Esophagus muscularis mucosa (tissue), 4 donors: ENCODE data around the gene IP6K3. TPM values are rescaled to one million over a fixed set of nuclear protein-coding genes. Genes with fewer than 3 reads are reported as not detected.

Experiments used
- DNase-seq: peaks from one replicate; pipeline ENCODE4 v3.0.0-alpha.2; 2017; ENCODE audit errors: extremely low spot score
- H3K27ac ChIP-seq, 4 donors: fragments of 200-600 bp; sonication (generic); replicated peaks in 1 of 4; 1 replicate in 3 of 4; 2 replicates in 1 of 4; pipeline ENCODE4 v1.5.1; 2016 to 2019; ENCODE audit warnings: mild to moderate bottlenecking in 1 of 4
- H3K27me3 ChIP-seq, 4 donors: fragments of 200-600 bp; sonication (generic); one replicate each; pipeline versions ENCODE4 v1.5.1 to v1.6.0; 2016 to 2019
- H3K36me3 ChIP-seq, 4 donors: fragments of 200-600 bp; sonication (generic); one replicate each; pipeline ENCODE4 v1.5.1; 2016 to 2019
- H3K4me1 ChIP-seq, 4 donors: fragments of 200-600 bp; sonication (generic); one replicate each; pipeline ENCODE4 v1.5.1; 2016 to 2019
- H3K4me3 ChIP-seq, 4 donors: fragments of 200-600 bp; sonication (generic); 1 replicate in 2 of 4; 2 replicates in 2 of 4; pipeline ENCODE4 v1.5.1; 2016 to 2019; ENCODE audit warnings: mild to moderate bottlenecking in 4 of 4, moderate library complexity in 1 of 4
- H3K9me3 ChIP-seq, 4 donors: fragments of 200-600 bp; sonication (generic); 1 replicate in 3 of 4; 2 replicates in 1 of 4; pipeline ENCODE4 v1.5.1; 2016 to 2019
- EP300 ChIP-seq: sonication (generic); formaldehyde crosslinking; IDR thresholded peaks from one replicate; pipeline ENCODE4 v1.6.1; 2017; ENCODE audit warnings: antibody characterized with exemption
- POLR2A ChIP-seq: fragments of 450-650 bp; IDR thresholded peaks from one replicate; pipeline ENCODE4 v1.6.1; 2017; ENCODE audit warnings: antibody characterized with exemption, moderate library complexity, mild to moderate bottlenecking, low read depth
- POLR2AphosphoS5 ChIP-seq, 2 donors: sonication (generic); formaldehyde crosslinking; IDR thresholded peaks; one replicate each; pipeline ENCODE4 v1.6.1; 2017; ENCODE audit warnings: antibody characterized with exemption in 2 of 2
- WGBS: methylation state at CpG from one replicate; pipeline ENCODE4 v1.1.5; 2018; 5-methylcytosine and 5-hydroxymethylcytosine counted together
- intact Hi-C: fragments of 100-400 bp; cut with DNase I; formaldehyde crosslinking; loops from one replicate; pipeline ENCODE4 v1.15.1; 2023
- total RNA-seq, 4 donors: library from RNA; depleted of rRNA; stranded (reverse); fragments of >200 nt; gene quantifications; one replicate each; pipeline versions ENCODE4 v1.1.0 to v1.2.1, GENCODE V29; 2016
- TF ChIP-seq, protein P1 (sequence below), 3 experiments: fragments of 200-600 bp in 2 of 3; fragments of 450-650 bp in 1 of 3; sonication (generic) in 2 of 3; IDR thresholded peaks; one replicate each; pipeline ENCODE4 v1.5.1; 2017 to 2019; ENCODE audit warnings: antibody characterized with exemption in 3 of 3, mild to moderate bottlenecking in 2 of 3, moderate library complexity in 1 of 3

IP6K3 gene
- total RNA-seq, 4 donors from 2014 or later, result 1.2 to 2.8 (median 1.7) TPM

- H3K27ac ChIP-seq, result peak overlapping the region in 2 of 4 donors; percentile 100
- H3K9me3 ChIP-seq, result no peaks in the 10 kb centered on the region
- no peak for DNase-seq
- H3K27me3 ChIP-seq, result no peaks in the 10 kb centered on the region
- no peak overlapping the region for H3K4me3 ChIP-seq
- H3K36me3 ChIP-seq, result peaks cover 36 to 56% (median 52%) of the 10 kb centered on the region in 4 donors
- TF ChIP-seq EP300 (no peak), POLR2A (no peak), POLR2AphosphoS5 (IDR thresholded peaks at IDR 0.05) (no peak)
- TF ChIP-seq, protein P1, sequence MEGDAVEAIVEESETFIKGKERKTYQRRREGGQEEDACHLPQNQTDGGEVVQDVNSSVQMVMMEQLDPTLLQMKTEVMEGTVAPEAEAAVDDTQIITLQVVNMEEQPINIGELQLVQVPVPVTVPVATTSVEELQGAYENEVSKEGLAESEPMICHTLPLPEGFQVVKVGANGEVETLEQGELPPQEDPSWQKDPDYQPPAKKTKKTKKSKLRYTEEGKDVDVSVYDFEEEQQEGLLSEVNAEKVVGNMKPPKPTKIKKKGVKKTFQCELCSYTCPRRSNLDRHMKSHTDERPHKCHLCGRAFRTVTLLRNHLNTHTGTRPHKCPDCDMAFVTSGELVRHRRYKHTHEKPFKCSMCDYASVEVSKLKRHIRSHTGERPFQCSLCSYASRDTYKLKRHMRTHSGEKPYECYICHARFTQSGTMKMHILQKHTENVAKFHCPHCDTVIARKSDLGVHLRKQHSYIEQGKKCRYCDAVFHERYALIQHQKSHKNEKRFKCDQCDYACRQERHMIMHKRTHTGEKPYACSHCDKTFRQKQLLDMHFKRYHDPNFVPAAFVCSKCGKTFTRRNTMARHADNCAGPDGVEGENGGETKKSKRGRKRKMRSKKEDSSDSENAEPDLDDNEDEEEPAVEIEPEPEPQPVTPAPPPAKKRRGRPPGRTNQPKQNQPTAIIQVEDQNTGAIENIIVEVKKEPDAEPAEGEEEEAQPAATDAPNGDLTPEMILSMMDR (IDR thresholded peaks at IDR 0.05), result no peak
- intact Hi-C loops, result no loop called here
- peaks cover 59 to 77% (median 62%) of the 10 kb centered on the region in 4 donors for H3K4me1 ChIP-seq
- WGBS, result 78% methylated on average over 13 of the region's 13 CpGs
These were observed 38.1 kb upstream of the IP6K3 start for GRCh38 chr6:33784787-33785186.

- Histone ChIP-seq H3K4me1 (peaks cover 54 to 69% (median 58%) of the 10 kb centered on the region in 4 donors), H3K4me3 (no peak overlapping the region), H3K9me3 (no peaks in the 10 kb centered on the region), H3K27me3 (no peaks in the 10 kb centered on the region), H3K27ac (no peak overlapping the region), H3K36me3 (peaks cover 44 to 64% (median 61%) of the 10 kb centered on the region in 4 donors)
- 85% methylated on average over 9 of the region's 10 CpGs for WGBS
- TF ChIP-seq, protein P1 (IDR thresholded peaks at IDR 0.05), result no peak
- no peak for TF ChIP-seq POLR2AphosphoS5 (IDR thresholded peaks at IDR 0.05)
- no peak for TF ChIP-seq POLR2A
- DNase-seq, result no peak
- intact Hi-C loops, result no loop called here
These were observed 37.2 kb upstream of the IP6K3 start for GRCh38 chr6:33783781-33784520.

DNA sequence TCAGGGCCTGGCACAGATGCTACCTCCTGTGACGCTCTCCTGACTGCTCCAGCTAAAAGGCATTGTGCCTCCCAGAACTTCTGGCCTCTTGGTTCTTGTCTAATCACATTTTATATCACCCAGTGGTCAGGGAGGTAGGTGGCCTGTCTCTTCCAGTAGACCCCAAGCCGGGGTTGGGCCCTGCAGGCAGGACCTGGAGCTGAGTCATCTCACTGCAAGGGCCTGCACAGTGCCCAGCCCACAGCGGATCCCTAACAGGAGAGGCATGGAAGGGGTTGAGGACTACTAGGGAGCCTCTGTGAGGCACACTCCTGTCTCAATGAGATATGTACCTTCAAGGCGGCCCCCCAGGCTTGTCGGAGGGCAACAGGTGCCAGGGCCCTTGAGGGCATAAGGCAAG is 35.9 kb upstream of the IP6K3 start:
- TF ChIP-seq POLR2A (no peak), POLR2AphosphoS5 (IDR thresholded peaks at IDR 0.05) (no peak), EP300 (no peak)
- TF ChIP-seq, protein P1 (IDR thresholded peaks at IDR 0.05), result no peak
- intact Hi-C loops, result no loop called here
- 100% methylated on average over 5 of the region's 5 CpGs for WGBS
- Histone ChIP-seq H3K36me3 (peaks cover 56 to 78% (median 75%) of the 10 kb centered on the region in 4 donors), H3K27ac (peak overlapping the region in 2 of 4 donors; percentile 13 to 49), H3K9me3 (no peaks in the 10 kb centered on the region), H3K4me1 (peaks cover 50 to 64% (median 54%) of the 10 kb centered on the region in 4 donors), H3K27me3 (no peaks in the 10 kb centered on the region), H3K4me3 (no peak overlapping the region)
- no peak for DNase-seq

GRCh38 chr6:33781131-33781975 is 34.6 kb upstream of the IP6K3 start:
- no peak for DNase-seq
- H3K27ac ChIP-seq, result peak overlapping the region; percentile 13 to 49 (median 40)
- peaks cover 68 to 90% (median 87%) of the 10 kb centered on the region in 4 donors for H3K36me3 ChIP-seq

More at GRCh38 chr6:33781131-33781975, 34.6 kb upstream of the IP6K3 start:
- Histone ChIP-seq H3K4me3 (no peak overlapping the region), H3K27me3 (no peaks in the 10 kb centered on the region), H3K4me1 (peaks cover 38 to 52% (median 42%) of the 10 kb centered on the region in 4 donors), H3K9me3 (no peaks in the 10 kb centered on the region)
- WGBS, result 74% methylated on average over 15 of the region's 16 CpGs
- no peak for TF ChIP-seq POLR2A
- TF ChIP-seq, protein P1 (IDR thresholded peaks at IDR 0.05), result no peak
- peak; percentile 41 to 44 for TF ChIP-seq POLR2AphosphoS5 (IDR thresholded peaks at IDR 0.05)
- no peak for TF ChIP-seq EP300
- intact Hi-C loops, result no loop called here
